SKM-1 treated with dmso at 0.1 percent for 144 hours (cell line): Measurements from ENCODE around the gene A2M.

ENCODE experiments used
- DNase-seq: peaks from one replicate; lab custom pipeline; 2025; ENCODE audit not compliant: unreplicated experiment; lab: John Stamatoyannopoulos, UW

The A2M gene

GRCh38 chr12:9099552-9100190, 16.0 kb downstream of the A2M start:
- DNase-seq: no peak

- no peak for DNase-seq
These were observed 17.2 kb downstream of the A2M start for GRCh38 chr12:9098463-9099026.

GRCh38 chr12:9098115-9098452, 17.6 kb downstream of the A2M start:
- DNase-seq: no peak

GRCh38 chr12:9096563-9097176, 19.0 kb downstream of the A2M start:
- DNase-seq: no peak

- DNase-seq: no peak
These were observed 20.4 kb downstream of the A2M start for GRCh38 chr12:9095322-9095721.

GRCh38 chr12:9094512-9095206, 21.1 kb downstream of the A2M start:
- DNase-seq: no peak

GRCh38 chr12:9091891-9092598, 23.7 kb downstream of the A2M start:
- no peak for DNase-seq

GRCh38 chr12:9090220-9090619, 25.5 kb downstream of the A2M start:
- DNase-seq: no peak

- DNase-seq: no peak
These were observed 28.5 kb downstream of the A2M start for GRCh38 chr12:9087087-9087835.

GRCh38 chr12:9086087-9086486, 29.6 kb downstream of the A2M start:
- DNase-seq: no peak

- DNase-seq: no peak
These were observed 31.3 kb downstream of the A2M start for GRCh38 chr12:9084417-9084816.

GRCh38 chr12:9083793-9084192, 31.9 kb downstream of the A2M start:
- DNase-seq: no peak

- DNase-seq: no peak
These were observed 33.9 kb downstream of the A2M start for GRCh38 chr12:9081667-9082427.

- DNase-seq: no peak
These were observed 35.6 kb downstream of the A2M start for GRCh38 chr12:9079883-9080675.

GRCh38 chr12:9079082-9079481, 36.6 kb downstream of the A2M start:
- no peak for DNase-seq

- no peak for DNase-seq
These were observed 38.3 kb downstream of the A2M start for GRCh38 chr12:9077152-9078031.

GRCh38 chr12:9076733-9077132, 39.0 kb downstream of the A2M start:
- no peak for DNase-seq

- no peak for DNase-seq
These were observed 40.6 kb downstream of the A2M start for GRCh38 chr12:9075138-9075535.
